ENCODE measurements around the gene ZDHHC14.

ZDHHC14 gene

GRCh38 chr6:157653521-157653920 lies 272.5 kb downstream of the ZDHHC14 start:
- peak; percentile 41 to 53 for DNase-seq

- DNase-seq: peak in 1 of 2 experiments; percentile 40
Measured at GRCh38 chr6:157655139-157655538, 274.1 kb downstream of the ZDHHC14 start.

- peak; percentile 94 to 97 for DNase-seq
Measured at GRCh38 chr6:157656437-157656997, 275.5 kb downstream of the ZDHHC14 start.

DNA sequence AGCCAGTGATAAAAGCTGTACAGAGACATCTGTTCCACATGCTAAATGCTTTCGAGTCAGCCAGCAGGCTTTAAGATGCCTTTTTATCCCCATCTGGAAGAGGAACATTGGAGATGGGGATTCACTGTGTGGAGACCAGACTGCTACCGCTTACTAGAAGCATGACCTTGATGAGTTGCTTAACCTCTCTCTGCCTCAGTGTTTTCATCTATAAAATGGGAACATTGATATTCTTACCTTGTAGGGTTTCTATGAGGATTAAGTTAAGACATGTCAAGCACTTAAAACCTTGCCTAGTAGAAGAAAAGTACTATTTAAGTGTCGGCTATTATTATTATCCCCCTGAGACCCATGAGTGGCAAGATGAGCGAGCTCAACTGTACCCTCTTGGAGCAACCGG lies 276.8 kb downstream of the ZDHHC14 start:
- peak; percentile 95 to 99 for DNase-seq

GRCh38 chr6:157658301-157658700 lies 277.3 kb downstream of the ZDHHC14 start:
- DNase-seq: no peak

DNA sequence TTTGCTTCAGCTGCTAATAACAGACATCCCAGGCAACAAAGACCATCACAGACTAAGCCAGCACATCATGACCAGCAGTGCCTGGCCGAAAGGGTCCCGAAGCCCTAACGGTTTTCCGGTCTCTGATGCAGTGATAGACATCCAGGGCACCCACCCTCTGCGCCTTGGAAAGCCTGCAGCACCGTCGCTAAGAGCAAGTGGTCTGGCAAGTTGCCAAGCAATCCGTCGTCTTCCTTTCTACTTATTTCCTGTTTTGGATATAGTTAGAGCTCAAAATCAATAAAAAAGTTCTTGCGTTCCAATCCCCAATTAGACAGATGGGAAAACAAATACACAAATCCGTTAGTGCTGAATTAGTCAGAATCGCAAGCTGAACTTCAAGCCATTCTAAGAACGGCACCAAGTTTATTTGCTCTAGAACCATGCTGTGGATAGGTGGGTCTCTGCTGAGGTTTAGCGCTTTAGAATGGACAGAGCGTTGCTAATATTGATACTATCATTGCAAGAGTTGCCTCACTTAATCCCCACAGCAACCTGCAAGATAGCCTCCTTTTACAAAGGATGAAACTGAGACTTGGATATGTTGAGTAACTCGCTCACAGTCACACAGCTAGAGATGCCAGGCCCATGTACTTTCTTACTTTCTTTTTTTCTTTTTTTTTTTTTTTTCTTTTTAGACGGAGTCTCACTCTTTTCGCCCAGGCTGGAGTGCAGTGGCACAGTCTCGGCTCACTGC lies 278.7 kb downstream of the ZDHHC14 start:
- peak in 1 of 2 experiments; percentile 46 for DNase-seq

- DNase-seq: peak; percentile 83 to 97
Measured at GRCh38 chr6:157660414-157660813, 279.4 kb downstream of the ZDHHC14 start.

- DNase-seq: no peak
Measured at GRCh38 chr6:157661652-157662051, 280.7 kb downstream of the ZDHHC14 start.

DNA sequence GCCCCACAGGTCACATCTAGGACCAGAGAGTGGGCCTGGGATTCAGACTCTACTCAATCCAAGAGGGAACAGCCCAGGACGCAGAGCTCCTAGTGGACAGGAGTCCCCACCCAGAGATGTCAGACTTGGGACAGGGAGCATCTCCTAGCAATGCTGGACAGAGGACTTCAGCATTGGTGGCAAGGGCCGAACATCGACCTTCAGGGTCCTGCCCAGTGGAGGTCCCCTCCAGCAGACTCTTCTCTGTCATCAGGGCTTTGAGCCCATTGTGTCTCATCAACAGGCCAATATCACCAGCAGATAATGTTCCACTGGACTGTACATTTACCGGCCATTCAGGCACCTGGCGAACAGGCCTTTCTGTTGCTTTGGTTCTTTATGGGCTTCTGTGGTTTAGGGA lies 282.3 kb downstream of the ZDHHC14 start:
- DNase-seq: no peak

DNA sequence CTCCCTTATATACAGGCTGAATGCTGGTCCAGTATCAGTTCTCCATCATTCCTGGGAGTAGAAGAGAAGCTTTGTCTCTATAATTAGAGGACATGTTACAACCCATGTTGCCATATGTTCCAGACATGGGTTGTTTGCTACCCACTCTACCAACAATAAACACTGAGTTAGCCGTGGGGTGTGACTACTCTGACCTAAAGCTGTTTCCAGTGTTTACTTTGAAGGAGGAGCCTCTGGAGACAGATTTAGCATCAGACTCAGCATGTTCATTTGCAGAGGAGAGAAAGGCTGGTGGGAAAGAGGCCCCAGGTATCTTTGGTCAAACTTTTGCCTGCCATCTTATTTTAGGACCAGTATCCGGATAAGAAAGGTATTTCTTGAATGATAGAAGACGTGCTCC lies 284.2 kb downstream of the ZDHHC14 start:
- DNase-seq: no peak

- no peak for DNase-seq
Measured at GRCh38 chr6:157666729-157667128, 285.7 kb downstream of the ZDHHC14 start.

DNA sequence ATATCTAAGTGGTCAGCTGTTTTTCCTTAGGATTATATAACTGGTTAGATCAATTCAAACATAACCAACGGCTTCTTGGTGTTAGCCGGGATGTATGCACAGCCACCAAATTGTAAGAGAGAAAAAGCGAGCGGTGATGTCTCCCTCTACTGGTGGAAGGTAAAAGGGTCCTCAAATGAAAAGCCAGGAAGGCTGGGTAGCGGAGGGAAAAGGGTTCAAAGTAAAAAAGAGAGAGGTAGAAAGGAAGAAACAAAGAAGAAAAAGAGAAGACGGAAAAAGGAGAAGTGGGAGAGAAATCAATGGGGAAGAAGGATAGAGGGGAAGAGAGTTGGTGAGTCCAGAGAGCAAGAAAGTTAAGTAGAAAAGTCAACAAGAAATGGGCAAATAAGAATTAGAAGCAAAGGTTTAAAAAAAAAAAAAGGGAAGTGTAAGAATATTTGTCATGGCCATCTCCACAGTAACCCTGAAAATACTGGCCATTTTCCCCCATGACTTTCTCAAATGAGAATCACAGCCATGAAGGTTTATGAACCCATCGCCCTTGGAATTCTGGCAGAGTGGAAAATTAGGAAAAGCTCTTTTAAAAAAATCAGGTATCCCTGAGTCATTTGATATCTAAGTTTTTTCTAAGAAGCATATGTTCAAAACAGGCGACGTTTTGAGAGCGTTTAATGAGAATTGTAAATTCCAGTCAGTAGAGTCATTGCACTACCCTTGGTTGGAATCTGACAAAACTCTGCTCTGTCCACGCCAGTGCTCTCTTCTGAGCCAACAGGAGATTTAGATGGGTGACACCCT lies 286.4 kb downstream of the ZDHHC14 start:
- DNase-seq: peak; percentile 70 to 79

- peak in 1 of 2 experiments; percentile 41 for DNase-seq
Measured at GRCh38 chr6:157668009-157668401, 287.0 kb downstream of the ZDHHC14 start.

GRCh38 chr6:157668713-157669112 lies 287.7 kb downstream of the ZDHHC14 start:
- no peak for DNase-seq

DNA sequence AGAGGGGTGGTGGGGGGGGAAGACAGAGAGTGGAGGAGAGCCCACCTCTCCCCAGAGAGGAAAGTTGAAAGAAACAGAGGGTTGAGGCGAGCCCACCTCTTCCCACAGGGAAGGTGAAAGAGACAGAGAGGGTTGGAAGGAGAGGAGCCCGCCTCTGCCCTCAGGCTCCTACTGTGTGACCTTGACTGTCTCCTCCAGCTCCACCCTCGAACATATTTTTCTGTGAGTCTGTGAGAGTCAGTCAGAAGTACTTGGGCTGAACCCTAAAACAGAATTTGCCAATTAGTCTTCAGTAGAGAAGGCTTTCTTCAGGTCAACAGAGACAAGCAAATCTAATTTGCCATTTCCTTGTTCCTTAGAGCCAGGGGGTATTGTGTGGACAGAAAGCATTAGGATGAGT lies 288.3 kb downstream of the ZDHHC14 start:
- DNase-seq: no peak

- DNase-seq: no peak
Measured at GRCh38 chr6:157669747-157670216, 288.8 kb downstream of the ZDHHC14 start.

- DNase-seq: no peak
Measured at GRCh38 chr6:157670466-157671186, 289.6 kb downstream of the ZDHHC14 start.

- DNase-seq: no peak
Measured at GRCh38 chr6:157672726-157673412, 291.9 kb downstream of the ZDHHC14 start.

- DNase-seq: no peak
Measured at GRCh38 chr6:157673596-157673995, 292.6 kb downstream of the ZDHHC14 start.

DNA sequence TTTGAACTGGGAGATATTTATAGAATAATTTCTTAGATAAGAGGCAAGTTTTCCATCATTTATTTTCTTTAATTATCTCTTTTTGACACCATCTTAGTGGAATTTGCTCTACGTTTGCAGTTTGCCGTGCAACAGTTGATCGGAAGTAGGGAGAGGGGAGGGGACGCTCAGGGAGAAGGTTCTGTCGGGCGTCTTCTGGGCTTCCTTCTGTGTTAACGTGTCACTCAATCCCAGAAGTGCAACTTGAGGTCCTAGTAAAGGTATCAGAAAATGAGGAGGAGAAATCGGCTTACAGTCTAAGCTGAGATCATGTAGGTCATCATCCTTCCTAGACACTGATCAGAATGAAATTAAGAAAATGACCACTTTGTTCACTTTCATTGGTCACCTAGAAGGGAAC lies 293.1 kb downstream of the ZDHHC14 start:
- no peak for DNase-seq

DNA sequence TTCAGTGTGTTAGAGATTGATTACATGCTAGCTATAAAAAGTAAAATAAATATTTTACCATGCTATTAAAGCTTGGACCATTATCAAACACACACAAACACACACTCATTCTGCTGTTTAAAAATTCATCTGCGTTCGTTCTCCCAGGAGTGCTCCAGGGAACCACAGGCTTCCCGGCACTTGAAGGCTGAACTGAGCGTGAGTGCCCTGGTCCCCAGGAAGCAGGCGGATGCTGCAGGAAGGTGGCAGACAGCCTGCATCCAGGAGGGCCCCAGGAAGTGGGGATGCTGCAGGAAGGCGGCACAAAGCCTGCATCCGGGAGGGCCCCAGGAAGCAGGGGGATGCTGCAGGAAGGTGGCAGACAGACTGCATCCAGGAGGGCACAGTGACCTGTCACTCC lies 294.8 kb downstream of the ZDHHC14 start:
- DNase-seq: no peak

DNA sequence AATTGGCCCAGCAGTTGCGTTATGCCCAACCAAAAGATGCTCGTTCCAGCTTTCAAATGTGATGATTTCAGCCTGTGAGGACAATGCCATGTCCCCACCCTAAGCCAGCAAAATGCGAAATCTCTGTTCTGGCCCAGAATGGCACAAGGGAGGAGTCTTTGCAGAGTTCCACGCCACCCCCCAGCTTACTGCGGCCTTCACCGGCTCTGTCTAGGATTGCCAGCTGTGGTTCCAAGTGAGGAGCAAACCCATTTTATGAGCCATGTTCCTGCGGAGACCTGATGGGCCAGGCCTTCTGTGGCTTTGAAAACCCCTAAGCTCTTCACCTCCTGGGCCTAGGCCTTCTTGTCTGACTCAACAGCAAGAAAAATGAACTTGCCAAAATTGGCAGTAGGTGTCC lies 295.3 kb downstream of the ZDHHC14 start:
- DNase-seq: no peak
